HCT116 (cell line): Measurements from ENCODE around the gene IDH3G. TPM values are rescaled to one million over a fixed set of nuclear protein-coding genes. Genes with fewer than 3 reads are reported as not detected.

Source experiments
- ATAC-seq: fragments of 200-7000 bp; cut with Tn5 transposase; 2 replicates; pipeline ENCODE4 v1.9.1; 2020; ENCODE audit warnings: mild to moderate bottlenecking, moderate library complexity
- BruUV-seq: library from RNA; stranded (reverse); fragments of 400-500 nt; replicated peaks from 2 replicates; lab custom pipeline; 2021; lab: Mats Ljungman, UMichigan
- CTCF ChIA-PET: fragments of 300-600 bp; sonication (Branson Sonifier 250); formaldehyde crosslinking; loops from one replicate; lab custom pipeline; 2021; ENCODE audit warnings: antibody characterized with exemption; lab: Charles Lee
- POLR2A ChIA-PET: fragments of 300-600, 350-600 bp; sonication (Branson Sonifier 250); formaldehyde crosslinking; loops from one replicate; lab custom pipeline; 2021; ENCODE audit warnings: antibody characterized with exemption; lab: Charles Lee
- RAD21 ChIA-PET, 2 experiments: fragments of 300-600 bp; sonication (Branson Sonifier 250); formaldehyde crosslinking; loops; one replicate each; lab custom pipeline; 2023; ENCODE audit warnings: low total read pairs in 2 of 2; ENCODE audit not compliant: uncharacterized antibody in 2 of 2, unreplicated experiment in 2 of 2, low non-redundant PET in 1 of 2; lab: Charles Lee
- DNase-seq: peaks from one replicate; pipeline ENCODE4 v3.0.0-alpha.2; 2010; ENCODE audit warnings: low read depth, low spot score
- H2AFZ ChIP-seq: fragments of 200-600 bp; shearing (Covaris generic), sonication (generic); 2 replicates; pipeline ENCODE4 v1.6.1; 2017; ENCODE audit warnings: low read depth, mixed run types, mixed read lengths, antibody characterized with exemption, low read length; ENCODE audit not compliant: poor library complexity, severe bottlenecking
- H3K27ac ChIP-seq: 2 replicates; pipeline ENCODE4 v1.5.1; 2012; ENCODE audit warnings: low read depth, low read length
- H3K27me3 ChIP-seq: fragments of 200-600 bp; sonication (generic); 2 replicates; pipeline ENCODE4 v1.6.1; 2016; ENCODE audit warnings: mixed run types, low read length, mixed read lengths; ENCODE audit not compliant: insufficient read depth
- H3K36me3 ChIP-seq, 2 experiments: fragments of 200-500 bp in 1 of 2; fragments of 200-600 bp in 1 of 2; sonication (Bioruptor generic) in 1 of 2; sonication (generic) in 1 of 2; 2 replicates each; pipeline versions ENCODE4 v1.5.1 to v1.6.1; 2014 to 2016; ENCODE audit warnings: low read length in 2 of 2, inconsistent platforms in 1 of 2, mixed read lengths in 1 of 2, mixed run types in 1 of 2; ENCODE audit not compliant: insufficient read depth in 2 of 2, control insufficient read depth in 1 of 2
- H3K4me1 ChIP-seq, 2 experiments: fragments of 200-600 bp in 1 of 2; sonication (generic) in 1 of 2; 2 replicates each; pipeline versions ENCODE4 v1.5.1 to v1.6.1; 2012 to 2017; ENCODE audit warnings: low read length in 2 of 2, inconsistent platforms in 1 of 2, mild to moderate bottlenecking in 1 of 2, mixed read lengths in 1 of 2, mixed run types in 1 of 2, moderate library complexity in 1 of 2; ENCODE audit not compliant: insufficient read depth in 2 of 2, control insufficient read depth in 1 of 2
- H3K4me2 ChIP-seq: fragments of 200-600 bp; sonication (generic); 2 replicates; pipeline ENCODE4 v1.6.1; 2017; ENCODE audit warnings: mixed run types, low read length, mixed read lengths
- H3K4me3 ChIP-seq, 2 experiments: fragments of 200-600 bp in 1 of 2; sonication (generic) in 1 of 2; replicated peaks in 1 of 2; 2 replicates each; pipeline ENCODE4 v1.5.1; 2011 to 2016; ENCODE audit warnings: low read length in 2 of 2, control low read depth in 1 of 2, low read depth in 1 of 2, mild to moderate bottlenecking in 1 of 2, mixed read lengths in 1 of 2, mixed run types in 1 of 2
- H3K79me2 ChIP-seq: fragments of 200-600 bp; sonication (generic); 2 replicates; pipeline ENCODE4 v1.6.1; 2017; ENCODE audit warnings: mild to moderate bottlenecking, mixed run types, low read length, moderate library complexity, mixed read lengths; ENCODE audit not compliant: insufficient read depth
- H3K9ac ChIP-seq: fragments of 200-600 bp; sonication (generic); 2 replicates; pipeline ENCODE4 v1.6.1; 2016; ENCODE audit warnings: low read length, mixed read lengths
- H3K9me2 ChIP-seq: fragments of 200-600 bp; sonication (generic), shearing (Covaris generic); 2 replicates; pipeline ENCODE4 v1.6.1; 2017; ENCODE audit warnings: mixed run types, mild to moderate bottlenecking, moderate library complexity; ENCODE audit not compliant: insufficient read depth
- H3K9me3 ChIP-seq, 2 experiments: fragments of 200-500 bp in 1 of 2; fragments of 200-600 bp in 1 of 2; sonication (Bioruptor generic) in 1 of 2; sonication (generic) in 1 of 2; 2 replicates each; pipeline ENCODE4 v1.6.1; 2014 to 2017; ENCODE audit warnings: low read length in 2 of 2, mixed read lengths in 2 of 2, inconsistent platforms in 1 of 2, low read depth in 1 of 2, mild to moderate bottlenecking in 1 of 2, mixed run types in 1 of 2, moderate library complexity in 1 of 2; ENCODE audit not compliant: control insufficient read depth in 1 of 2, insufficient read depth in 1 of 2
- H4K20me1 ChIP-seq: fragments of 200-600 bp; sonication (generic), shearing (Covaris generic); 2 replicates; pipeline ENCODE4 v1.6.1; 2017; ENCODE audit warnings: mixed run types, mild to moderate bottlenecking, moderate library complexity; ENCODE audit not compliant: insufficient read depth
- CEBPB ChIP-seq: IDR thresholded peaks from 2 replicates; pipeline ENCODE4 v1.6.1; 2012; ENCODE audit warnings: low read depth
- EGR1 ChIP-seq: IDR thresholded peaks from 2 replicates; pipeline ENCODE4 v1.6.1; 2012; ENCODE audit warnings: low read depth
- ELF1 ChIP-seq: IDR thresholded peaks from 2 replicates; pipeline ENCODE4 v1.6.1; 2012; ENCODE audit warnings: low read depth, borderline replicate concordance
- EZH2 ChIP-seq: fragments of 200-600 bp; sonication (generic); IDR thresholded peaks from 2 replicates; pipeline ENCODE4 v1.6.1; 2017; ENCODE audit warnings: antibody characterized with exemption, mixed run types
- EZH2phosphoT487 ChIP-seq: fragments of 200-600 bp; IDR thresholded peaks from 2 replicates; pipeline ENCODE4 v1.6.1; 2018; ENCODE audit warnings: antibody characterized with exemption, borderline replicate concordance
- FOSL1 ChIP-seq: IDR thresholded peaks from 2 replicates; pipeline ENCODE4 v1.6.1; 2012; ENCODE audit warnings: low read depth
- POLR2A ChIP-seq: IDR thresholded peaks from 2 replicates; pipeline ENCODE4 v1.7.0; 2011; ENCODE audit warnings: borderline replicate concordance; ENCODE audit not compliant: insufficient read depth, insufficient read length; ENCODE audit errors: extremely low read depth
- SP1 ChIP-seq: IDR thresholded peaks from 2 replicates; pipeline ENCODE4 v1.6.1; 2012; ENCODE audit warnings: low read depth
- TCF7L2 ChIP-seq: IDR thresholded peaks from 2 replicates; pipeline ENCODE4 v1.7.0; 2011; ENCODE audit warnings: borderline replicate concordance, inconsistent platforms; ENCODE audit not compliant: insufficient read depth, insufficient read length; ENCODE audit errors: extremely low read depth
- YY1 ChIP-seq: IDR thresholded peaks from 2 replicates; pipeline ENCODE4 v1.6.1; 2011; ENCODE audit warnings: low read length, low read depth, moderate library complexity, mild to moderate bottlenecking; ENCODE audit not compliant: insufficient replicate concordance; ENCODE audit errors: extremely low read depth
- ZFX ChIP-seq: fragments of 450-650 bp; IDR thresholded peaks from 2 replicates; pipeline ENCODE4 v1.6.1; 2017
- intact Hi-C: fragments of 100-400 bp; cut with micrococcal nuclease; formaldehyde crosslinking; loops from 2 replicates; pipeline ENCODE4 v1.10.0; 2022
- total RNA-seq: library from RNA; stranded (reverse); gene quantifications from one replicate; pipeline ENCODE4 v1.2.1, GENCODE V29; 2021; ENCODE audit not compliant: unreplicated experiment
- TF ChIP-seq, protein P1 (sequence below): IDR thresholded peaks from 2 replicates; pipeline ENCODE4 v1.6.1; 2012
- TF ChIP-seq, protein P2 (sequence below): IDR thresholded peaks from 2 replicates; pipeline ENCODE4 v1.6.1; 2012
- TF ChIP-seq, protein P3 (sequence below): IDR thresholded peaks from 2 replicates; pipeline ENCODE4 v1.6.1; 2012; ENCODE audit warnings: low read depth
- TF ChIP-seq, protein P4 (sequence below): IDR thresholded peaks from 2 replicates; pipeline ENCODE4 v1.6.1; 2011; ENCODE audit warnings: mild to moderate bottlenecking, low read length, moderate library complexity; ENCODE audit not compliant: insufficient replicate concordance; ENCODE audit errors: extremely low read depth

IDH3G gene
- total RNA-seq, 1 experiment from 2014 or later = 49.7 TPM

DNA sequence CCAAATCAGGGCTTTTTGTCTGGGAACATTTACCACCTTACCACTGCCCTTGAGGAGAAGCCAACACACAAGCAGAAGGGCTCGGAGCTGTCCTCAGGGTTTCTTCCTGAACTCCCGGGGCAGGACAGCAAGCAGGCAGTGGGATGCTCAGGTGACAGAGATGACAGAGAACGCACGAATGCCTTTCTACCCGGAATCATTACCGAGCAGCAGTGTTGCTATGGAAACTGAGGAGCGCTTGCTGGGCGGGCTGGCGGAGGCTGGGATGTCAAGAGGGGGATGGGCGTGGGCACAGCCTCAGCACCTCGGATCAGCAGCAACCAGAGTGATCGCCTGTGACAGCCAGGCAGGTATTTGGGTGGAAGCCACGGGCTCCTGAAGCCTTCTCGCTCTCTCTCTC, 18.0 kb upstream of the IDH3G start:
- RAD21 ChIA-PET = no interaction called here
- Histone ChIP-seq H3K9me2 (no peaks in the 10 kb centered on the region), H3K4me2 (no peak overlapping the region), H3K9ac (no peak overlapping the region), H3K4me3 (no peak overlapping the region), H4K20me1 (no peaks in the 10 kb centered on the region), H3K79me2 (no peaks in the 10 kb centered on the region), H3K9me3 (no peaks in the 10 kb centered on the region), H3K27ac (no peak overlapping the region), H3K27me3 (no peaks in the 10 kb centered on the region), H3K4me1 (no peaks in the 10 kb centered on the region), H3K36me3 (no peaks in the 10 kb centered on the region), H2AFZ (no peak overlapping the region)
- CTCF ChIA-PET = no interaction called here
- TF ChIP-seq TCF7L2 (no peak), ZFX (no peak), SP1 (no peak), FOSL1 (no peak), POLR2A (no peak), ELF1 (no peak), EZH2phosphoT487 (no peak), CEBPB (no peak)
- TF ChIP-seq, protein P1, sequence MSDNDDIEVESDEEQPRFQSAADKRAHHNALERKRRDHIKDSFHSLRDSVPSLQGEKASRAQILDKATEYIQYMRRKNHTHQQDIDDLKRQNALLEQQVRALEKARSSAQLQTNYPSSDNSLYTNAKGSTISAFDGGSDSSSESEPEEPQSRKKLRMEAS = no peak
- TF ChIP-seq, protein P2, sequence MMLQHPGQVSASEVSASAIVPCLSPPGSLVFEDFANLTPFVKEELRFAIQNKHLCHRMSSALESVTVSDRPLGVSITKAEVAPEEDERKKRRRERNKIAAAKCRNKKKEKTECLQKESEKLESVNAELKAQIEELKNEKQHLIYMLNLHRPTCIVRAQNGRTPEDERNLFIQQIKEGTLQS = no peak
- DNase-seq (no peak), ATAC-seq (no peak)
- no TSS peak for BruUV-seq
- POLR2A ChIA-PET = no interaction called here
- intact Hi-C loops = no loop called here

DNA sequence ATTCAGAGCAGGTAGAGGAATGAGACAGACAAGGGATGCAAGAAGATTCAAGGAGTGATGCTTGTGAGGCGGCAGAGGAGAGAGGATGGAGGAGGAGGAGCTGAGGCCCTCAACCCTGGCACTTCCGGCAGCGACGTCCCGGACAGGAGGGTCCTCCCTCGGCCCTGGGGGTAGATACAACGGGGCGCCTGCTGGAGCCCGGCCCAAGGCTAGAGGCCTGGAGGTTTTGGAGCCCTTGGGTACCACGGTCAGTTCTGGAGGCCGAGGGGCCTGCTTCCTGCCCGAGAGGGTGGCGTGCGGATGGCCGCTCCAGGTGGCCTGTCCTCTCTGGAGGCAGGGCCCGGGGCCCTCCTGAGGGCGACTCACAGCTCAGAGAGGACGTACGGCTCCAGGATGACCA, 13.8 kb upstream of the IDH3G start:
- no peaks in the 10 kb centered on the region for H4K20me1 ChIP-seq
- ATAC-seq (no peak), DNase-seq (no peak)
- ChIA-PET RAD21 (no interaction called here), POLR2A (no interaction called here), CTCF (no interaction called here)
- H3K4me1 ChIP-seq = no peaks in the 10 kb centered on the region
- H3K4me3 ChIP-seq = no peak overlapping the region
- intact Hi-C loops = no loop called here
- H3K27me3 ChIP-seq = no peaks in the 10 kb centered on the region
- no peaks in the 10 kb centered on the region for H3K36me3 ChIP-seq
- no TSS peak for BruUV-seq
- H3K9ac ChIP-seq = no peak overlapping the region
- H3K4me2 ChIP-seq = no peak overlapping the region
- no peak overlapping the region for H3K27ac ChIP-seq
- no peaks in the 10 kb centered on the region for H3K9me2 ChIP-seq
- H2AFZ ChIP-seq = no peak overlapping the region
- no peaks in the 10 kb centered on the region for H3K79me2 ChIP-seq
- H3K9me3 ChIP-seq = no peaks in the 10 kb centered on the region
- TF ChIP-seq EGR1 (no peak), YY1 (no peak), ELF1 (no peak), EZH2phosphoT487 (no peak), POLR2A (no peak), EZH2 (no peak)
- TF ChIP-seq, protein P3, sequence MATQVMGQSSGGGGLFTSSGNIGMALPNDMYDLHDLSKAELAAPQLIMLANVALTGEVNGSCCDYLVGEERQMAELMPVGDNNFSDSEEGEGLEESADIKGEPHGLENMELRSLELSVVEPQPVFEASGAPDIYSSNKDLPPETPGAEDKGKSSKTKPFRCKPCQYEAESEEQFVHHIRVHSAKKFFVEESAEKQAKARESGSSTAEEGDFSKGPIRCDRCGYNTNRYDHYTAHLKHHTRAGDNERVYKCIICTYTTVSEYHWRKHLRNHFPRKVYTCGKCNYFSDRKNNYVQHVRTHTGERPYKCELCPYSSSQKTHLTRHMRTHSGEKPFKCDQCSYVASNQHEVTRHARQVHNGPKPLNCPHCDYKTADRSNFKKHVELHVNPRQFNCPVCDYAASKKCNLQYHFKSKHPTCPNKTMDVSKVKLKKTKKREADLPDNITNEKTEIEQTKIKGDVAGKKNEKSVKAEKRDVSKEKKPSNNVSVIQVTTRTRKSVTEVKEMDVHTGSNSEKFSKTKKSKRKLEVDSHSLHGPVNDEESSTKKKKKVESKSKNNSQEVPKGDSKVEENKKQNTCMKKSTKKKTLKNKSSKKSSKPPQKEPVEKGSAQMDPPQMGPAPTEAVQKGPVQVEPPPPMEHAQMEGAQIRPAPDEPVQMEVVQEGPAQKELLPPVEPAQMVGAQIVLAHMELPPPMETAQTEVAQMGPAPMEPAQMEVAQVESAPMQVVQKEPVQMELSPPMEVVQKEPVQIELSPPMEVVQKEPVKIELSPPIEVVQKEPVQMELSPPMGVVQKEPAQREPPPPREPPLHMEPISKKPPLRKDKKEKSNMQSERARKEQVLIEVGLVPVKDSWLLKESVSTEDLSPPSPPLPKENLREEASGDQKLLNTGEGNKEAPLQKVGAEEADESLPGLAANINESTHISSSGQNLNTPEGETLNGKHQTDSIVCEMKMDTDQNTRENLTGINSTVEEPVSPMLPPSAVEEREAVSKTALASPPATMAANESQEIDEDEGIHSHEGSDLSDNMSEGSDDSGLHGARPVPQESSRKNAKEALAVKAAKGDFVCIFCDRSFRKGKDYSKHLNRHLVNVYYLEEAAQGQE = no peak
- TF ChIP-seq, protein P4, sequence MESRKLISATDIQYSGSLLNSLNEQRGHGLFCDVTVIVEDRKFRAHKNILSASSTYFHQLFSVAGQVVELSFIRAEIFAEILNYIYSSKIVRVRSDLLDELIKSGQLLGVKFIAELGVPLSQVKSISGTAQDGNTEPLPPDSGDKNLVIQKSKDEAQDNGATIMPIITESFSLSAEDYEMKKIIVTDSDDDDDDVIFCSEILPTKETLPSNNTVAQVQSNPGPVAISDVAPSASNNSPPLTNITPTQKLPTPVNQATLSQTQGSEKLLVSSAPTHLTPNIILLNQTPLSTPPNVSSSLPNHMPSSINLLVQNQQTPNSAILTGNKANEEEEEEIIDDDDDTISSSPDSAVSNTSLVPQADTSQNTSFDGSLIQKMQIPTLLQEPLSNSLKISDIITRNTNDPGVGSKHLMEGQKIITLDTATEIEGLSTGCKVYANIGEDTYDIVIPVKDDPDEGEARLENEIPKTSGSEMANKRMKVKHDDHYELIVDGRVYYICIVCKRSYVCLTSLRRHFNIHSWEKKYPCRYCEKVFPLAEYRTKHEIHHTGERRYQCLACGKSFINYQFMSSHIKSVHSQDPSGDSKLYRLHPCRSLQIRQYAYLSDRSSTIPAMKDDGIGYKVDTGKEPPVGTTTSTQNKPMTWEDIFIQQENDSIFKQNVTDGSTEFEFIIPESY = no peak
- TF ChIP-seq, protein P1 = no peak
